GM10266 (cell line): Measurements from ENCODE around the gene PHGDH.

Experiments
- DNase-seq: peaks from one replicate; pipeline ENCODE4 v3.0.0; 2012; ENCODE audit errors: extremely low spot score
- TF ChIP-seq, protein P1 (sequence below): IDR thresholded peaks from 2 replicates; pipeline ENCODE4 v1.5.1; 2012; ENCODE audit warnings: mild to moderate bottlenecking, low read depth; ENCODE audit not compliant: control insufficient read depth, insufficient read depth; ENCODE audit errors: missing control alignments

The PHGDH gene

DNA sequence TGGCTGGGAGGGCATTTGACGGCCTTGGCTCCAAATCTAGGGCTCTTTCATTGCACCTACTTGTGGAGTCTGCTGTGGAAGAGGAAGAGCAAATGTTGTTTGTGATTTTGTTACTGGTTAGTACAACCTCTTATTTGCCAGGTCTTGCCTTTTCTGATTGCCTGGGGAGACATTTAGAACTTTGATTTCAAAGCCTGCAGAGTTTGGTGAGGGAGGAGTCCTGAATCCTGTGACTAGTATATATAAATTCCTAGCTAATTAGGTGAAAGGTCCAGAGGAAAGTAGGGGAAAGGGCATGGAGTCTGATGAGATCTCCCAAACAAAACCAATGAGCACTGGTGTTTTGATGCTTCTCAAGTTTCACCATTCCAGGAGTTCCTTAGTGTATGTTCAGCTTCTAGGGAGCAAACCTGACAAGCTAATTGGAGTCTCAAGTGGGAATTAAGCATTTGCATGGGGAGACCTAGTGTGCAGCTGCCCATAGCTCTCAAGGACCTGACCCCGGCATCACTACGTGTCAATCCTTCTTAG lies 62.0 kb downstream of the PHGDH start:
- no peak for DNase-seq
- TF ChIP-seq, protein P1, sequence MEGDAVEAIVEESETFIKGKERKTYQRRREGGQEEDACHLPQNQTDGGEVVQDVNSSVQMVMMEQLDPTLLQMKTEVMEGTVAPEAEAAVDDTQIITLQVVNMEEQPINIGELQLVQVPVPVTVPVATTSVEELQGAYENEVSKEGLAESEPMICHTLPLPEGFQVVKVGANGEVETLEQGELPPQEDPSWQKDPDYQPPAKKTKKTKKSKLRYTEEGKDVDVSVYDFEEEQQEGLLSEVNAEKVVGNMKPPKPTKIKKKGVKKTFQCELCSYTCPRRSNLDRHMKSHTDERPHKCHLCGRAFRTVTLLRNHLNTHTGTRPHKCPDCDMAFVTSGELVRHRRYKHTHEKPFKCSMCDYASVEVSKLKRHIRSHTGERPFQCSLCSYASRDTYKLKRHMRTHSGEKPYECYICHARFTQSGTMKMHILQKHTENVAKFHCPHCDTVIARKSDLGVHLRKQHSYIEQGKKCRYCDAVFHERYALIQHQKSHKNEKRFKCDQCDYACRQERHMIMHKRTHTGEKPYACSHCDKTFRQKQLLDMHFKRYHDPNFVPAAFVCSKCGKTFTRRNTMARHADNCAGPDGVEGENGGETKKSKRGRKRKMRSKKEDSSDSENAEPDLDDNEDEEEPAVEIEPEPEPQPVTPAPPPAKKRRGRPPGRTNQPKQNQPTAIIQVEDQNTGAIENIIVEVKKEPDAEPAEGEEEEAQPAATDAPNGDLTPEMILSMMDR: no peak

DNA sequence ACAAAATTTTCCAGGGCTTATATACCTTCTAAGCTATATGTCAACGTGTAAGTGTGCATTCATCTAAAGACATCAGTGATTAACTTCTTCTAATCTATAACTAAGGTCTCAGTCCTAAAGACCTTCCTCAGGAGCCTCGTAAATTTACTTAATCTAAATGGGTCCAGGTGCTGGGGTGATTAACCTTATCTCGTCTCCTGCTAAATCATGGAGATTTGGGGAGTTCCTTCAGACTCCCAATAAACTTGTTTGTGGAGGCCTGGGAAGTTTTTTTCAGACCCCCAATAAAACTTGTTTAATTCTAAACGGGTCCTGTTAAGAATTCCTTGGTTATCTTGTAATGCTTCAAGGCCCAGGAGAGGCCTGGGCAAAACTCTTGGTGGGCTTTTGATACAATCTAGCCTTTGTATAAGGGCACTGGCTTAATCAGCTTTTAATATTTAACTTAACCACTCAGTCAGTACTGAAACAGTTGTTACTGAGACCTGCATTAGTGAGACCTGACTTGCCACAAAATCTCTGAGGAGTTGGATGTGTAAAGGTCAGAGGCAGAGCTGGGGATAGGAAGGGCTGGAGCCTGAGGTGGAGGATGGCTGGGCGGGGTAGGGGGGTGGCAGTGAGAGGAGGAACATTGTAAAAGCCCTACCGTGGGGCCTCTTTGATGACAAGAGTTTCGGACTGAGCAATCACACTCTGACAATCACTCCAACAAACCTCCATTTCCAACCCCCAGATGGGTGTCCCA lies 63.2 kb downstream of the PHGDH start:
- TF ChIP-seq, protein P1: no peak
- no peak for DNase-seq

DNA sequence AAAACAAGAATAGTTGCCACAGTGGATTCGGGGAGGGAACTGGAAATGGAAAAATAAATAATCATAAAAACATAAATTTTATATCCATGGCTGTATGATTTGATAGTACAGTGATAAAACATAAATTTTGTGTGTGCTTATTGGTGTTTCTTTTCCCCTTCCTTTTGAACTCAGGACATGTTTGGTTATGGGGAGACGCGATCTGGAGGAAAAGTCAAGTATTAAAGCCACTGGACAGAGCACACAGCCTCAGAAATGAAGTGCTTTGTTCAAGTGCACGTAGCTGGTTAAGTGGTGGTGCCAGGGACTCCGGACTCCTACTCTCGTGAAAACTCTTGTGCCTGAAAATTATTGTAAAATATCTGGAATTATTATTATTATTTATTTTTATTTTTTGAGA lies 66.6 kb downstream of the PHGDH start:
- TF ChIP-seq, protein P1: no peak
- no peak for DNase-seq

DNA sequence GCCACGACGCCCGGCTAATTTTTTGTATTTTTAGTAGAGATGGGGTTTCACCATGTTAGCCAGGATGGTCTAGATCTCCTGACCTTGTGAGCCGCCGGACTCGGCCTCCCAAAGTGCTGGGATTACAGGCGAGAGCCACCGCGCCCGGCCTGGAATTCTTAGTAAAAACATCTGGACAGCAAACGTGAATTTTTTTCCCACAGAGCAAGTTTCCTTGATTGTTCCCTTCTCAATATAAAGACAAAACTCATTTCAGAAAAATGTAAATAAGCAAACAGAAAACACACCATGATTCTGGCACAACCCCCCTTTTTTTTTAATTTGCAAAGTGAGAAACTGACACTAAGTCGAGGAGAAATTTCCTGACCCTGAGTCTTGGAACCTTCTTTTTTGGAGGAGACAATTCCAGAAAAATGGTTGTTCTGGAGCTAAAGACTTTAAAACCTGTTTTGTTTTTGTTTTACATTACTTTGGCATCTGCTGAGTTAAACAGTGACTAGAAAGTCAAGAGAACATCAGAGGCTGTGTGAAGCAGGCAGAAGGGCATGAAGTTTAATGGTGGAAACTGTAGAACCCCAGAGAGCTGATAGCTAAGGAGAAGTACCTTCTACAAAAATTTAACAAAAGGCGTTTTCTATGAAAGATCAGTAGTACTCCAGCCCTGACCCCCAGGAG lies 67.3 kb downstream of the PHGDH start:
- TF ChIP-seq, protein P1: no peak

DNA sequence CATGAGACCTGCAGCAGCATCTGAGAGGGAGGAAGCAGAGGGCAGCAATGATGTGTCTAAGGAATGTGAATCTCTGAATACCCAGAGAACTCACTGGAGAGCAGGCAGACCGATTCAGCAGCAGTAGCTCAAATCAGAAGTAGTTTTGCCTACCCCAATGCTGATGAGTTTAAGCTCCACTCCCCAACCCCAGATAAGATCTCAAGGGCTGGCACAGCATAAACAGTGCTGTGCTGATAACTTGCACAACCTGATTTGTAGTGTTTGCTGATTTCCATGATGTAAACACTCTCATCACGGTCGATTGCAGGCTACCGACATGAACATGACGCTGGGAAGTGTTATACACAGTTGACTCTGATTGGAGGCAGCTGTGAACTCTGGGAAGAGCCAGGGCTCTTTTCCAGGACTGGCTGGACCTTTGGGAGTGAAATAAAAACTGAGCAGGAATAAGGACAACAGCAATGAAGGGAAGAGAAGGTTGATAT lies 68.2 kb downstream of the PHGDH start:
- TF ChIP-seq, protein P1: no peak
- no peak for DNase-seq

More for the DNA sequence above, 67.3 kb downstream of the PHGDH start:
- DNase-seq: no peak

DNA sequence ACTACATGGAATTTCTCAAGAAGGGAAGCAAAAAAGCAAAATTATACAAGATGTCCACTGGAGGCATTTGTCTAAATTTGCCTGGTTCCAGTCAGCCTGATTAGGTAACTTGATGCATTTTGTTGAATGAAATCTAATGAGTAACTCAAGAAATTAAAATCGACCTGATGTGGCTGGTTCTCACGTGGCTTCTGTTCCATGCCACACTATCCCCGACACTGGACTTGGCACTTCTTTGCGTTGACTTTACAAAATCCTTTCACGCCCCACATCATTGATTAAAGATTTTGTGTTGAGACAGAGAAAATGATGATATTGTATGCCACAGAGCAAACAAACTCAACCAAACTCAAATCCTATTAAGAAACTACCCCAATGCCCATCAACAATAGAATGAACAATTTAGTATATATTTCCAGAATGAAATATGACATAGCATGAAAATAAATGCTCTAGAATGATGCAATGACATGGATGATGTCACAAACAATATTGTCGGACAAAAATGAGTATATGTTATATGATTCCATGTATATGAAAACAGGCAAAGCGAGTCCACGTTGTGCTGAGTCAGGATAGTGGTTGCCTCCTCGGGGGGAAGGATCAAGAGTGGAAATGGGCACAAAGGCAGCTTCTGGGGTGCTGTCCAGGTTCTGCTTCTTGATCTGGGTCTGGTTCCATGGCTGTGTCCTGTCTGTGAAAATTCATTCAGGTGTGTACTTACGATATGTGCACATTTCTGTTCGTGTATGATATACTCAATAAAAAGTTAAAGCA lies 69.9 kb downstream of the PHGDH start:
- TF ChIP-seq, protein P1: no peak
- DNase-seq: no peak
